Hematopoietic multipotent progenitor cell treated with erythropoietin and hydrocortisone succinate and interleukin-3 and kit ligand, for 8 days (in vitro differentiated cells): ENCODE data around the gene UPP2.

ENCODE experiments used
- DNase-seq: peaks from one replicate; pipeline ENCODE4 v3.0.0-alpha.2; 2015

Gene UPP2

DNA sequence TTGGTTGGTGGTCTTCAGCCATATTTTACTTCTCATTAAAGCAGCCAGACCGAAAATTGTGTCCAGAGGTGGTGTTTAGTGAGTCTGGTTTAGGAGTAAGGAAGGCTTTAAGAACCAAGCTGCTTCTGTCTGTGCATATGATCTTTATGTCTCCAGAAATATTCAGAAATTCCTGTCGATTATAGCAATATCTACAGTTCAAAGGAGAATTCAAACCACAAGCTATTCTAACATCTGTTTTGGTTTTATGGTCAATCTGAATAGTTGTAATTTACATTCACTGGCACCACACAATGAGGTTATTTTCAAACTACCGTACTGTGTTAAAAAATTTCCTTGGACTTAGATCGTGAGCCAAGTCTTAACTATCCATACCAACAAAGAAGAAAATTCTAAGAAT is 11.3 kb downstream of the UPP2 start:
- no peak for DNase-seq

DNA sequence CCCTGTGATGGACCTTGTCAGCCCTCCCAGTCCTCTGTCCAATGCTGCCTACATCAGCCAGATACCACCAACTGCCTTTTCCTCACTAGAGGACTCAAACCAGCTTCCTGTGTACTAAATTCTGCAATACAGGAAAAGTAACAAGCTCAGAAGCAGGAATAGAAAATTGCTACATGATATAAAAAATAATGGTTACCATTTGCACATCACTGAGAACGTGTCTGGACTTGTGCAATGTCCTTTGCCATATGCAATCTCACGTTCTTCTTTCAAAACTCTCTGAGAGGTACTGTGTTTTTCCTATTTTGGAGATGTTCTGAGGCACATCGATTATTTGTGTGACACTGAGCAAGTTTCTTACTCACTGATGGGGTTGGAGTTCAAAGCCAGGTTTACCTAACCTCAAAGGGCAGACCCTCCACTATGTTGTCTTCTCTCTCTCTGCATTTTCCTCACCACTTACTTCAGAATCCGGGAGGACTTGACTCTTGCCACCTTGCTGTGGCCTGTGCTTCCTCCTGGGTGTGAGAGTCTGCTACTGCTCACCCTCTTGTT is 12.1 kb downstream of the UPP2 start:
- DNase-seq: no peak

DNA sequence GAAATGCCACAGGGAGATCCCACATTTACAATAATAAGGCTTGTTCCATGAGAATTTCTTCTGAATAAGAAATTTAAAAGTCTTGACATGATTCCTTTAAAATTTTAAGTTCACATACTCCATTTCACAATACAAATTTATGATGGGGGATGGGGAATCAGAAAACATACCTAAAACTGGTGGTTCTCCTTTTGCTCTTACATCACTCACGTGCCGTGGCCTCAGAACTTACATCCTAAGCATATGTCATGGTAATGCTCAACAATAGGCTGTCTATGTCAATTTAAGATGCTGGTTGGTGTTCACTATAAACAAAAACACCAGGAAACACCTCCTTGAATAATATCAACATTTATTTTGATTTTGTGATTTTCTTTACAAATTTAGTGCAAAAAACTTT is 12.8 kb downstream of the UPP2 start:
- DNase-seq: no peak

DNA sequence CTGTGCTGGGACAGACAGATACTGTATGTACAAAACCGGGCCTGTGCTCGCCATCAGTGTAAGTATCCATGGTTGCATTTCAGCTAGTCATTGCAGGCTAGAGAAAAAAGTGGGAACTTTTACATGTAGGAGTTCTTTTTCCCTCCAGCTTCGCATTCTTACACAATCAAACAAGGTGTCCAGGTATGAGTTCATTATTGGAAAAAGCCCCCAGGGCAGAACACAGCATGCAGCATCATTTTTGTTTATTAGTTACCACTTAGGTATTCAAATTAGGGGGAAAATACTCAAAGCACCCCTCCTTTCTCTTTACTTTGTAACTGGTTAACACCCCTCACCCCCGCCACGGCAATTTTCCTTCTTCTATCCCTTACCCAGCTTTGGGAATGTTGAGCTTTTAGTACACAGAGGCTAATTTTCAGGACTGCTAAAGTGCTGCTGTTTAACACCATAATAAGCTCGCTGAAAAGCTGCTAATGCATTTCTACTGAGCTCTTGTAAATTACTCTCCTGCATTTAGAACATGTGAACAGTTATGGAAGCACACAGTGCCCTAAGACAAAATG is 13.6 kb downstream of the UPP2 start:
- no peak for DNase-seq

DNA sequence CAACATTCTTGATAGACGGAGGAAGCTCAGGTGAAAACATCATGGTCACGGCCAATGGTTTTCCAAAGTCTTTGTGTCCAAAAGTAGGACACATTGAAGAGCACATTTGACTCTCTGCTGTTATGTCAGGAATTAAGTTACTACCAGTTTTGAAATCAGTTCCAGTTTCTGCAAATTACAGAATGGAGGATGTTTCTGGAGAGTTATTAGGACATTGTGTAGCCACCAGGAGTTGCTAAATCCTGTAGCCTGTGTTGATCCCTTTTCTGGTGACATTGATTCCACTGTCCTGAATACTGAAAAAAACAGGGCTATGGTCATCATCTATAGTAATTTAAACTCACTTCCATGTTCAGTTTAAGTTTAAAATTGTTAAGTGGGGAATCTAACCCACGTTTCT is 15.3 kb downstream of the UPP2 start:
- no peak for DNase-seq

DNA sequence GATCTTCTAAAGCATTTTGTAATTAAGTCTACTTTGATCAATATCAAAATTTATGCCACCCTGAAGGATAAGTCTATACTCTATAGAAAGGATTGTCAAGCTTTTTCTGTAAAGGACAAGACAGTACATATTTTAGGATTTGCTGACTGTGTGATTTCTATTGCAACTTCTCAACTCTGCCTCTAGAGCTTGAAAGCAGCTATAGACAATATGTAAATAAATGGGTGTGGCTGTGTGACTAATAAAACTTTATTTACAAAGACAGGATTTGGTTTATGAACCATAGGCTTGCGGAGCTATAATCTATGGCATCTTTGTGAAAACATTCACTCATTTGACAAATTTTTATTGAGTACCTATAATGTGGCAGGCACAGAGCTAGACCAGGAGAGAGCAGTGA is 18.4 kb downstream of the UPP2 start:
- DNase-seq: no peak

DNA sequence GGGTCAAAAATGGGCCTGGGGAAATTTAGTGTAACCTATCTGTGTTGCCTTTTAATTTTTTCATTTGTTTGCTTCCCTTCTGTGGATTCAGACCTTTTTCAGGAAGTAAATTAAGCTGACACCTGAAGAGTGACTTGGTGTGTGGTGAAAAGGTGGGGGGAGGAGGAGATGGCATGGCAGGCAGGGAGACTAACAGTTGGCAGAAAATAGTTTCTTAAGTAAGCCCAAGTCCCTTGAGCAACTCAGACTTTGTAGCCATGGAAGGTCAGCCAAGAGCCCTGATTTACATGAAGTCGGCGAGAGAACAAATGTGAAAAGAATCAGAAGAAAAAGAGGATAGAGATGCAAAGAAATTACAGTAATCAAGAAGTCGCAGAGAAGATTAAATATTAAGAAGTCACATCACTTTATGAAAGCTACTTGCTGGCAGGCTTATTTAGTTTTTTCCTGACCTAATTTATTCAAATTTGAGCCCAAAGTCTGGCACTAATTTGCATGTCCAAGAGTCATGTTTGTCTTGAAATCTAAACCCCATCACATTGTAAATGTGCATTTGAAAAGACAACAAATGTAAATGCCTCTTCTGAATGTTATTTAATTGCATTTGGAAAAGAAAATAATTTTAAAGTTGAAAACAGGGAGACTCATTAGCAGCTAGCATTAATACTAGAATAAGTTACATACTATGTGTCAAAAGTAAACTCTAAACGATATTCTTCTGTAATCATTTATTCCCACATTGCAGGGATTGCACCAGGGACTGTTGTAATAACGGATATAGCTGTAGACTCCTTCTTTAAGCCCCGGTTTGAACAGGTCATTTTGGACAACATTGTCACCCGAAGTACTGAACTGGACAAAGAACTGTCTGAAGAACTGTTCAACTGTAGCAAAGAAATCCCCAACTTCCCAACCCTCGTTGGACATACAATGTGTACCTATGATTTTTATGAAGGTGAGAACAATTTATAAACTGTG is 19.3 kb downstream of the UPP2 start:
- no peak for DNase-seq

DNA sequence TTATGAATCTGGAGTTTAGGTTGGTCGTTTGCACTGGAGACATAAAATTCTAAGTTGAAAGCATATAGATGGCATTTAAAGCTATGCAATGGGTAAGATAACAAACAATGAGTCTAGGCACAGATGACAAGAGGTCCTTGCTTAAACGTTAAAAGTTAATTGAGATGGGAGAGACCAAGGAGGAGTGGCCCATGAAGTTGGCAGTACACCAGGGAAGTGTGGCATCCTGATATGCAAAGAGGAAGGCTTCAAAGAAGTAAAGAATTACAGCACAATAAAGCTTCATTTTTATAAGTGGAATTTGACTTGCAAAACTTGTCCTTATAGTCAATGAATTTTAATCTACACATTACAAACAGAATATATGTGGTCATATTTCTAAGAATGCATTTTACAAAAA is 23.2 kb downstream of the UPP2 start:
- DNase-seq: no peak

DNA sequence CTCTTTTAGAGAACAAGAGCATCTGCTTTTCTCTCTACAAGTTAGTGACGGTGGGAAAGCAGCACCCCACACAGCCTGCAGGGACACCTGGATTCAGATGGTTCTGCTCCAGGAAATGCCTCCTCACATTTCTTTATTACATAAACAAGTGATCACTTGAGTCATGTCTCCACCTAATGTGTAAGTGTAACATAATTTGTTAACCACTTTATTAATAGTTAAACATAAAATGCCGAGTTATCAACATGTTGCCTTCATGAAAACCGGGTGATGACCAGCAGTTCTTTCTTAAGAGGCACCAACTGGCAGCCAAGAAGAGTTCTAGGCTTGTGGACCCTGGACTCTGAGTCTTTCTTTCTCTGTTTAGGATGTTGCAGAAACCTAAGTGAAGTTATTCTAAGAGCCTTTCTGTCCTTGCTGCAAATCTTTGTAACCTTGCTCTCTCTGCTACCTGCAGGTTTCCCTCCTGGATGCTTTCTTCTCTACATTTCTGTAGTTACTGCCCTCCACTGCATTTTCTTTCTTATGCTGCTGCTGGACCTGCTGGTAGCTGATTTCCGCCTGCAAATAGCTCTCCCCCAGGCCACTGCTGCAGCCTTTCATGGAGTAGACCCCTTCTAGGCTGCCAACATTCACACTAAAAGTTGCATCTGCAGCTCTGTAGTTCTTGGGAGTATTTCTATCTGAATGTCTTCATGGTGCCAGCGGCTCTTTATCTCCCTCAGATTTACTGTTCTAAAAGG is 24.3 kb downstream of the UPP2 start:
- no peak for DNase-seq

DNA sequence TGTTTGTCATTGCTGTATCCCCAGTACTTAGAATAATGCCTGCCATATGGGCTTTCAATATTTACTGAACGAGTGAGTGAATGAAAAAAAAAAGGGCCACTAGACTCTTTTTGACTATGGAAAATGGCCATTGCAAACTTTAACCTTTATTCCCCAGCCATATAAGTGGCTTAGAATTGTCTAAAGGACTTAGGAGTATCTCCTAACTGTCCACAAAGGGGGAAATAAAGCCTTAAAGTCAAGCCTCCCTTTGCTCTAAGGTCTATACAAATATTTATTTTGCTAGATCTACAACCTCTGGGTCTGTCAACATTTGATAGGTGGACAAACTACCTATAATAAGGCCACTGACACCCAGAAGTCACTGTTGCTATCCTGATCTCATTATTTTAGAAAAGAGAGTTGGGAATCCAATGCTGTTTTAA is 25.7 kb downstream of the UPP2 start:
- no peak for DNase-seq

DNA sequence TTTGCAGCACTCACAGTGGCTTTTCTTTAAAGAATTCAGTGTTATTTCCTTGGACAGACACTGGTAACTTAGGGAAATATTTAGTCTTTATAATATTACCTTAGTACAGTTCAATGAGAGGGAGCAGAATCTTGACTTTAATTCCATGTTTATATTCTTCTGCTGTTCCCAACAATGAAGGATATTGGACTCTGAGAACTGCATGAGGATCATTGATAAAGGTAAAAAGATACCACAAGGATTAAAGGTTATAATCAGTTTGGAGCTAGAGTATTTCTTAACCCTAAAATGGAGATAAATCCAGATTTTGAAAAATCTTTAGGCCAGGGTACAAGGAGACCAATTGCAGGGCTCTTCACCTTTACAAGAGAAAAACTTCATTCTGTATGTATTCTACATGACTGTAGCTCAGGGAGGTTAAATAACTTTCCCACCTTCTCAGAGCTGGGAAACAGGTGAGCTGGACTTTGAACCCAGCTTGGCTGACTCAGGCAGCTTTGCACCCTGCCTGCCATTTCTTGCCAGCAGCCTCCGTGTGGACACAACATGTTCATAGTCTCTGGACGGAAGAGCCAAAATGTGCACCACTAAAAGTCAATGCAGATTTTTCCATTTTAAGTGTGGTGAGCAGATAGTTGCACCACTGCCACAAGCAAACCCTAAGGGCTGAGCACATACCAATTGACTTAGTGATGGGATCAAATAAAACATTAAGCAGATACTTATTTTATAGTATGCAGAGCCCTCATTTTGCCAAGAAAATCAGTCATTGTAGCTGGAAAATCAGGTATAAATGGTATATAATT is 26.7 kb downstream of the UPP2 start:
- DNase-seq: no peak

DNA sequence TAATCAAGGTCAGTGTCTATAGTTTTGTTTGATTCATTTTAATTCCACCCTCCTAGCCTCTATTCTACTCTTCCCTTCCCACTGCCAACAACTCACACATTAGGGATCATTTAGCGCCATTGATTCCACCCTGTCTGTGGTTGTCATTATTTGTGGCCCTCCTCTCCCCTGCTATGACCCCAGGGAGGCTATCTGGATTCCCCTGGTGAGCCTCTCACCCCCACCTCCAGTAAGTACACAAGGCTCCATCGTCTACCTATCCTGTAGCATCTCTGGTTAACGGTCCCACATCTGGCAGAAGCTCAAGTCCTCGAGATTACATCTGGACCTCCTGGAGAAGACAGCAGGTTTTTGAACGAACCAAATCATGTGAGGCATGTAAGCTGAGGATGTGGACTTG is 27.4 kb downstream of the UPP2 start:
- DNase-seq: no peak

DNA sequence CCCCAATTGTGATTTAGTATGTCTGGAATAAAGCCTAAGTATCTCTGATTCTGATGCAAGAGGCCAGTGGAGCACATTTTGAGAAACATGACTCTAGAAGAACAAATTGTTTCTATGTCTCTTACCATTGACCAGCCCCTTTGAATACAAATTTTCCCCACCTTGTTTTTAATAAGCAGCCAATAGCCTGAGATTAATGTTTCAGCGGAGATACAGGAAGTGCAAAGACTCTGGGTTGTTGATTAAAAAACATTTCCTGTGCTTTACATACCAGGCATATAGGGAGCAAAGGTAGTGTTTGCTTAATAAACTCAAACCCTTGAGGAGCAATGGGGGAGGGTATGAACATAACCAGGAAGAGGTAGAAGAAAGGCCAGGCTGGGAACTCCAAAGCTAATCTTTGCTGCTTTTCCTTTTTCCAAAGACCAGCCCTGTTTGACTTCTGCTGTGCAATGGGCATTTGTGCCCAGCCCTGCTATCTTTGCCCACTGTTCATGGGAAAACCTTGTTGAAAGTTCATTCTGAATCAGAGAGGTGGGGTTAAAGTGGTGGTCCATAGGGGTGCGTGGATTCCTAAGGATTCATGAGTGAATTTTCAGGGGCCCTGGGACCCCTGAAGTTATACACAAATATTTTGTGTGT is 29.3 kb downstream of the UPP2 start:
- DNase-seq: no peak

DNA sequence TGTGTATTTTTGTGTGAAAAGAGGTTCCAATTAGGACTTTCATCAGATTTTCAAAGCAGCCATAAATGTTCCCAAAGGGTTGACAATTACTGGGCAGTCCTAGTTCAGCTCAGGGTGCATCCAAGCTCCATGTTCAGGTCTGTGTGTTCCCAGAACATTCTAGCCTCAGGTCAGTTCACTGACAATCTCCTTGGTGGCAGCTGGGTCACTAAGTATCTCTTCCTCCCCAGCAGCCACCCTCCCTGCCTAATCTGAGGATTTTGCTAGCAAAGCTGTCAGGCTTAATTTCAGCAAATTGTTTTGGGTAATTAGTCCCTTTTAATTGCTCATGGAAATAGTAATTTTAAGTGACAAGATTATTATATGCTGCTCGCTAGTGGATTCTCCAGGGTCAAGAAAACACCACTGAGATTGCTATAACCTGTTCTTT is 29.8 kb downstream of the UPP2 start:
- no peak for DNase-seq

DNA sequence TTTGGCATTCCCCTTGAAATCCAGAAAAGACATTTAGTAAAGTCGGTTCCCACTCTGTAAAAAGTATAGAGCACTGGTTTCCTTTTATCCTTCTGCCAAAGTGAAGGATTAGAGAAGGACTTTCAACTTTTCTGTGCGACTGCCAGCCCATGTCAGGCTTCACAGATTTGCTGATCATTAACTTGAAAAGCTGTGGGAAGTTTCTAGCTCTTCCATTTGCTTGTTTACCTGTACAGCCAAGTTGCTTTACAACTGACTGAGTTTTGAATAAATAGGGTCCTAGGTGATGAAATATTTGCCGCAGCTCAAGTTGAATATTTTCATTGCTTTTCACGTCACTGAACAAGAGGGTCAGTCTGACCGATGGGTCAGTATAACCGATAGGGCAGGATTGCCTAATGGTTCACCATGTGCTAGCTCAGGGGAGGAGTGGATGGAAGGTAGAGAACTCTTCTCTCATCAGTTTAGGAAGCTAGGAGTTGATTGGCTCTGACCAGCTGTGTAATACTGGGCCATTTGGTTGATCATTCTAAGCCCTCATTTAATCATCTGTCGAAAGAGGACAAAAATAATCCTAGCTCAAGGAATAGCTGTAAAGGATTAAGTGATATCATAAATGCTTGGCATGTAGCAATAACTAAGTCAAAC is 30.4 kb downstream of the UPP2 start:
- DNase-seq: no peak

DNA sequence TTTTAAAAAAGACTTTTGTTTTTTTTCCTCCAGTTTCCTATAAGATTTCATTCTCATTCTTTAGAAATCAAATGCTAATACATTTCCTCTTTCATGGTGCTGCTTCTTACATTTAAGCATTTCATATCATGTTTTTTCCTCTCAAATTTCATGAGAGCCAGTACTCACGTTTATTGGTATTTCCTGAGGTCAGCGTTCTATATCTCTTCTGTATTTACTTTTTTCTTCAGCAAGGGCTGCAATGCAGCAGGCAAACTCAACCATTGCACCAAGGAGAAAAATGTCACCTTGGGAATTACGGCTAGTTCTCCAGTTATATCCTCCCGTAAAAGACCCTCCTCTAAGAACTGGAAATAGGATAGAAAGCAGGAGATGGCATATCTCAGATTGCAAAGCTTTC is 32.4 kb downstream of the UPP2 start:
- no peak for DNase-seq

DNA sequence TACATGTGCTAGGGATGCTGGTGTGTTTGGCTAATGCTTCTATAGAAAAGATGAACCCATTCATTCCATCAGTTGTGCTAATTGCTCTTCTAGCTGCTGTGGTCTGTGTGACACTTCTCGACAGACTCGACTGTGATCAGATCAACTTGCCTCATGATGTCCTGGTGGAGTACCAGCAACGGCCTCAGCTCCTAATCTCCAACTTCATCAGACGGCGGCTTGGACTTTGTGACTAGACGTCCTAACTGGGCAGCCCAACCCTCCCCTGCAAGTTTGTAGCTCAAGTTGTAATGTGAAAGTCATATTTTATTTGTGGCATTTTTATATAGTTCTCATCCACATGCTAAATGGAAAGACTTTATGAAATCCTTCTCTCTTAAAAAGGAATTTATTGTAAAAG is 33.0 kb downstream of the UPP2 start:
- no peak for DNase-seq

DNA sequence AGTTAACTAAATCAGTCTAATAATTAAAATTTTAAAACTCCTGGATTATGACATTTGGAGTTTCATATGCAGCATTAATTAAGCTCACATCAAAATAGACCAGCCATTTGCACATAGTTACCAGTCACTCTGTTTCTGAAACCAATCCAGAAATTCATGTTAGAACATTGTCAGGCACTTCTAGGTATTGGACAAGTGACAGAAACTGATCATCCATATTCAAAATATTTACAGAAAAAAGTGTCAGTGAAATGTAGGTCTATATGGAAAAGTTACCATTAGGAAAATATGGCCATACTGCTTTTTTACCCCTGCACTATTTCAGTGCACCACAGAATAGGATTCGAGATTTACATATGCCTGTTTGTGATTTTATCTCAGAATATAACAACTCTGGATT is 33.4 kb downstream of the UPP2 start:
- DNase-seq: no peak

DNA sequence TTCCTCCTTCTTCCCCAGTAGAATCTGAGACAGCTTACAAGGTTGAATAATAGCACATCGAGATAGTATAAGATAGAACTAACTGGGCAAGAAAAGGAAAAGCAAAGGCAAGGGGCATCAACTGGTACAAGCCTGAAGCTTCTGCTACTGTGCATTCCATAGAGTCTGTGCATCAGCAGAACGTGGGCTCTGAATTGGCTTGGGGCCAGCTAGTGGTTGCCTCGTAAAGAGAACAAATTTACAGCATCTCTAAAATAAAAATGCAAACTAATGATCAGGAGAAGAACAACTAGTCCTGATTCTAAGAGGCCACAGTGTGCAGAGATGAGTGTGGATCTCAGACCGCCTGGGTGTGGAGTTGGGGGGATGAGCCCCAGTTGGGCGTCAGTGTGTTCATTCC is 36.6 kb downstream of the UPP2 start:
- no peak for DNase-seq

DNA sequence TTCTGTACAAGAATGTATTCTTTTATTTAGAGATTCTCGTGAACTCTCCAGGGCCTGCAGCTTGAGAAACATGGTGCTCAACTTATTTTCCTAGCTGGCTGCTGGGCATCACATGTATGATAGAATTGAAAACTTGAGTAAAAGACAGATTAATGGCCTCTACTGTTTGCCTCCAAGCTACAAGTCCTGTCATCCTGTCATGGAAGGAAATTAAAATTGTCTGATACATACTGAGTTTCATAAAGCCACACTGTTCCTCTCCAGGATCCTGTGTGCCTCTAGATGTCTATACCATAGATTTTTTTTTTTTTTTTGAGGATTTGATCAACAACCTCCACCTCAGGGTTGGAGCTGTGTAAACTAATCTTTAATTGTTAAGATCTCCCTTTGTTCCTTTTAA is 38.5 kb downstream of the UPP2 start:
- no peak for DNase-seq

DNA sequence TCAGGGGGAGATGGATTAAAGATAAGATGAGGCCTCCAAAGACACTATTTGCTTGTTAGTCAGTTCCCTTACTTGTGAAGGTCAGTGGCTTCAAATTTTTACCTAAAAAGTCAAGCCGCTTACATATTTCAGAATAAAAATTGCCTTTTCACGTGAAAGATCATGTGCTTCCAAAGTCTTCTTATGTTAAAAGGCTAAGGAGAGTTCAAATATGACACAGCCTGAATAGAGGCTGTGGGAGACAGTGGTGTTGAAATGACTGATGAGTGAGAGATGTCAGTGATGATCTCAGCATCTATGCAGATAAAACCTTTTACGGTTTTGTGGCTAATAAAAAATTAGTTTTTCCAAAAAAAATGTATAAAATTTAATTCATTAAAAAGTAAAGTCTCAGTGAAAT is 40.5 kb downstream of the UPP2 start:
- no peak for DNase-seq
